Endodermal cell (in vitro differentiated cells): ENCODE measurements around the gene PNPLA2. TPM values are rescaled to one million over a fixed set of nuclear protein-coding genes. Genes with fewer than 3 reads are reported as not detected.

Experiments
- DNase-seq: peaks from one replicate; pipeline ENCODE4 v3.0.0-alpha.2; 2017
- H3K27ac ChIP-seq: 2 replicates; pipeline ENCODE4 v1.5.1; 2013; ENCODE audit warnings: mild to moderate bottlenecking, low read depth, low read length, moderate library complexity
- H3K27me3 ChIP-seq: 2 replicates; pipeline ENCODE4 v1.6.1; 2013; ENCODE audit warnings: mild to moderate bottlenecking, low read length, moderate library complexity; ENCODE audit not compliant: insufficient read depth, control insufficient read depth, poor library complexity, severe bottlenecking
- H3K36me3 ChIP-seq: 2 replicates; pipeline ENCODE4 v1.7.0; 2013; ENCODE audit warnings: mild to moderate bottlenecking, low read length, moderate library complexity; ENCODE audit not compliant: control insufficient read depth, insufficient read depth
- H3K4me1 ChIP-seq: one replicate; pipeline ENCODE4 v1.7.0; 2013; ENCODE audit warnings: low read length; ENCODE audit not compliant: control insufficient read depth, insufficient read depth
- H3K4me3 ChIP-seq: 2 replicates; pipeline ENCODE4 v1.5.1; 2013; ENCODE audit warnings: mild to moderate bottlenecking, low read length, moderate library complexity
- H3K9ac ChIP-seq: 2 replicates; pipeline ENCODE4 v1.6.1; 2013; ENCODE audit warnings: mild to moderate bottlenecking, low read length, moderate library complexity; ENCODE audit not compliant: poor library complexity, severe bottlenecking; ENCODE audit errors: extremely low read depth
- H3K9me3 ChIP-seq: 2 replicates; pipeline ENCODE4 v1.6.1; 2013; ENCODE audit warnings: mild to moderate bottlenecking, low read length, moderate library complexity; ENCODE audit not compliant: control insufficient read depth
- H3K27ac Mint-ChIP-seq: 2 replicates; pipeline ENCODE4 v1.8.0; 2020; ENCODE audit warnings: mixed read lengths
- H3K27me3 Mint-ChIP-seq: 2 replicates; pipeline ENCODE4 v1.8.0; 2021; ENCODE audit warnings: mild to moderate bottlenecking, mixed read lengths; ENCODE audit not compliant: insufficient read depth
- H3K36me3 Mint-ChIP-seq: 2 replicates; pipeline ENCODE4 v1.8.0; 2020; ENCODE audit warnings: low read depth, mixed read lengths
- H3K4me1 Mint-ChIP-seq: 2 replicates; pipeline ENCODE4 v1.8.0; 2020; ENCODE audit warnings: mixed read lengths
- H3K4me3 Mint-ChIP-seq: 2 replicates; pipeline ENCODE4 v1.8.0; 2020; ENCODE audit warnings: mild to moderate bottlenecking, moderate library complexity, mixed read lengths
- H3K9me3 Mint-ChIP-seq: 2 replicates; pipeline ENCODE4 v1.8.0; 2020; ENCODE audit warnings: mild to moderate bottlenecking, mixed read lengths
- CTCF ChIP-seq: fragments of 200-600 bp; sonication (generic); conservative IDR thresholded peaks from 2 replicates; pipeline ENCODE4 v1.5.0; 2021; ENCODE audit warnings: antibody characterized with exemption, mild to moderate bottlenecking
- whole genome bisulfite sequencing, 2 experiments: methylation state at CpG; one replicate each; pipeline versions ENCODE4 v1.1.5 to v1.1.7; 2013; ENCODE audit warnings: missing lambda C conversion rate in 2 of 2, mixed read lengths in 1 of 2; ENCODE audit not compliant: insufficient coverage in 1 of 2, insufficient read length in 1 of 2; 5-methylcytosine and 5-hydroxymethylcytosine counted together
- total RNA-seq, 2 donors: library from RNA; stranded (reverse); fragmentation: NEBNext Ultra II Directional in 1 of 2; extraction: Animal tissue kit (Norgen Biotek cat#: 25700) in 1 of 2; gene quantifications; 2 replicates in 1 of 2; 3 replicates in 1 of 2; pipeline ENCODE4 v1.2.1, GENCODE V29; 2021

Gene PNPLA2
- total RNA-seq, 2 donors from 2014 or later: 77.0 to 77.6 TPM

GRCh38 chr11:770642-771616, 47.8 kb upstream of the PNPLA2 start:
- no peak for TF ChIP-seq CTCF
- Mint-ChIP-seq H3K27me3 (no peaks in the 10 kb centered on the region), H3K4me1 (peaks cover 5% of the 10 kb centered on the region), H3K36me3 (peaks cover 34% of the 10 kb centered on the region), H3K27ac (no peak overlapping the region), H3K9me3 (no peaks in the 10 kb centered on the region), H3K4me3 (no peak overlapping the region)
- Histone ChIP-seq H3K4me1 (peaks cover 5% of the 10 kb centered on the region), H3K27ac (no peak overlapping the region), H3K4me3 (no peak overlapping the region), H3K36me3 (peaks cover 35% of the 10 kb centered on the region), H3K9me3 (no peaks in the 10 kb centered on the region), H3K9ac (no peak overlapping the region), H3K27me3 (no peaks in the 10 kb centered on the region)
- no peak for DNase-seq
- WGBS, 2 experiments: 95 to 98% methylated on average over 23 to 32 of the region's 32 CpGs

- H3K36me3 Mint-ChIP-seq: peaks cover 29% of the 10 kb centered on the region
- DNase-seq: no peak
- 86 to 88% methylated on average over 9 to 15 of the region's 15 CpGs for WGBS, 2 experiments
- H3K27me3 ChIP-seq: no peaks in the 10 kb centered on the region
- no peaks in the 10 kb centered on the region for H3K27me3 Mint-ChIP-seq
- H3K4me3 Mint-ChIP-seq: no peak overlapping the region
- H3K9me3 Mint-ChIP-seq: no peaks in the 10 kb centered on the region
- H3K9ac ChIP-seq: no peak overlapping the region
- no peaks in the 10 kb centered on the region for H3K9me3 ChIP-seq
- H3K4me1 ChIP-seq: peaks cover 5% of the 10 kb centered on the region
- H3K27ac Mint-ChIP-seq: no peak overlapping the region
- H3K36me3 ChIP-seq: peaks cover 33% of the 10 kb centered on the region
- H3K27ac ChIP-seq: no peak overlapping the region
- TF ChIP-seq CTCF: no peak
- peaks cover 8% of the 10 kb centered on the region for H3K4me1 Mint-ChIP-seq
- no peak overlapping the region for H3K4me3 ChIP-seq
Observed at GRCh38 chr11:771617-772204, 47.0 kb upstream of the PNPLA2 start.

GRCh38 chr11:772429-773390, 46.0 kb upstream of the PNPLA2 start:
- no peak overlapping the region for H3K9ac ChIP-seq
- peak overlapping the region; percentile 72 for H3K27ac ChIP-seq
- H3K27ac Mint-ChIP-seq: no peak overlapping the region
- no peak for TF ChIP-seq CTCF
- DNase-seq: no peak
- H3K4me1 ChIP-seq: peaks cover 5% of the 10 kb centered on the region
- 90 to 92% methylated on average over 27 to 34 of the region's 34 CpGs for WGBS, 2 experiments
- H3K4me3 ChIP-seq: no peak overlapping the region
- no peaks in the 10 kb centered on the region for H3K27me3 Mint-ChIP-seq
- H3K36me3 Mint-ChIP-seq: peaks cover 21% of the 10 kb centered on the region
- no peaks in the 10 kb centered on the region for H3K27me3 ChIP-seq
- peaks cover 28% of the 10 kb centered on the region for H3K36me3 ChIP-seq
- H3K4me1 Mint-ChIP-seq: peaks cover 8% of the 10 kb centered on the region
- H3K9me3 ChIP-seq: no peaks in the 10 kb centered on the region
- H3K9me3 Mint-ChIP-seq: no peaks in the 10 kb centered on the region
- H3K4me3 Mint-ChIP-seq: no peak overlapping the region
